A673 (cell line): ENCODE measurements around the gene FBXO10. TPM values are rescaled to one million over a fixed set of nuclear protein-coding genes. Genes with fewer than 3 reads are reported as not detected.

Experiments
- BruUV-seq: library from RNA; stranded (reverse); fragments of 400-500 nt; replicated peaks from 2 replicates; lab custom pipeline; 2021; lab: Mats Ljungman, UMichigan
- CTCF ChIA-PET: fragments of 300-600 bp; sonication (Branson Sonifier 250); formaldehyde crosslinking; loops from one replicate; lab custom pipeline; 2022; ENCODE audit warnings: antibody characterized with exemption; lab: Charles Lee
- POLR2A ChIA-PET: fragments of 300-600 bp; sonication (Branson Sonifier 250); formaldehyde crosslinking; loops from one replicate; lab custom pipeline; 2022; ENCODE audit warnings: antibody characterized with exemption; ENCODE audit not compliant: low non-redundant PET; lab: Charles Lee
- DNase-seq: peaks from one replicate; pipeline ENCODE4 v3.0.0-alpha.2; 2015; ENCODE audit warnings: low spot score
- H3K27ac ChIP-seq: fragments of 200-600 bp; sonication (generic); 2 replicates; pipeline ENCODE4 v1.5.1; 2016; ENCODE audit warnings: mixed run types, low read depth, mild to moderate bottlenecking, mixed read lengths, antibody characterized with exemption, low read length; ENCODE audit not compliant: poor library complexity, severe bottlenecking
- H3K27me3 ChIP-seq: fragments of 200-600 bp; sonication (generic); replicated peaks from 2 replicates; pipeline ENCODE4 v1.6.1; 2017; ENCODE audit warnings: mixed run types, low read depth, mild to moderate bottlenecking, mixed read lengths, antibody characterized with exemption, low read length; ENCODE audit not compliant: insufficient read depth, poor library complexity
- H3K36me3 ChIP-seq: fragments of 200-600 bp; sonication (generic); 2 replicates; pipeline ENCODE4 v1.6.1; 2016; ENCODE audit warnings: mixed run types, mild to moderate bottlenecking, mixed read lengths, antibody characterized with exemption, low read length; ENCODE audit not compliant: insufficient read depth, poor library complexity, severe bottlenecking
- H3K4me1 ChIP-seq: fragments of 200-600 bp; sonication (generic); 2 replicates; pipeline ENCODE4 v1.6.1; 2017; ENCODE audit warnings: mixed run types, mild to moderate bottlenecking, mixed read lengths, antibody characterized with exemption, low read length; ENCODE audit not compliant: insufficient read depth, poor library complexity, severe bottlenecking
- H3K4me3 ChIP-seq: fragments of 200-600 bp; sonication (generic); 2 replicates; pipeline ENCODE4 v1.5.1; 2016; ENCODE audit warnings: low read depth, mixed run types, mild to moderate bottlenecking, mixed read lengths, low read length; ENCODE audit not compliant: poor library complexity, severe bottlenecking
- H3K9me3 ChIP-seq: fragments of 200-600 bp; sonication (generic); 2 replicates; pipeline ENCODE4 v1.6.1; 2016; ENCODE audit warnings: mixed run types, low read depth, mild to moderate bottlenecking, mixed read lengths, antibody characterized with exemption, low read length; ENCODE audit not compliant: poor library complexity, severe bottlenecking
- CTCF ChIP-seq: fragments of 300-800, 200-600 bp; sonication (generic); conservative IDR thresholded peaks from 2 replicates; pipeline ENCODE4 v1.5.1; 2017; ENCODE audit warnings: low read depth, mild to moderate bottlenecking, antibody characterized with exemption, low read length, moderate library complexity, mixed read lengths
- EZH2 ChIP-seq: fragments of 200-600 bp; sonication (generic); IDR thresholded peaks from 2 replicates; pipeline ENCODE4 v1.6.1; 2017; ENCODE audit warnings: borderline replicate concordance, low read depth, mild to moderate bottlenecking, mixed read lengths, antibody characterized with exemption, low read length; ENCODE audit not compliant: poor library complexity, severe bottlenecking
- intact Hi-C: fragments of 100-400 bp; cut with micrococcal nuclease; formaldehyde crosslinking; loops from one replicate; pipeline ENCODE4 v1.10.0; 2022; ENCODE audit not compliant: unreplicated experiment
- total RNA-seq: library from RNA; stranded (reverse); gene quantifications from 2 replicates; pipeline ENCODE4 v1.2.3, GENCODE V29; 2021

The FBXO10 gene
- total RNA-seq, 1 experiment from 2014 or later: 14.5 TPM

DNA sequence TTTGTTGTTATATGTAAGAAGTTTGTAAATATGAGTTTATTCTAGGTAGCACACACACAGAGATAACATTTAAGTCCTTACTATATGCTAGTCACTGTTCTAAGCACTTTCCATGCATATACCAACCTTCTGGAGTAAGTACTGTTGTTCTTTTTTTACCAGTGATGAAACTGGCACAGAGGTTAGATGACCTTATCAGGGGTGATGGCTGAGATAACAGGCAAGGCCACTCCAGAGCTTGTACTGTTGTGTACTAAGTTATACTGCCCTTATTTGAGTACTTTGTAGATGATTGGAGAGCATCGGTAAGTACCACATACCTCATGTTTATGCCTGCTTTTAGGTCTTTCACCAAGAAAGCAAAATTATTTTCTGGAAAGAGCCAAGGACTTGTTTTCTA, 84.2 kb downstream of the FBXO10 start:
- intact Hi-C loops: no loop called here
- ChIA-PET POLR2A (no interaction called here), CTCF (no interaction called here)

DNA sequence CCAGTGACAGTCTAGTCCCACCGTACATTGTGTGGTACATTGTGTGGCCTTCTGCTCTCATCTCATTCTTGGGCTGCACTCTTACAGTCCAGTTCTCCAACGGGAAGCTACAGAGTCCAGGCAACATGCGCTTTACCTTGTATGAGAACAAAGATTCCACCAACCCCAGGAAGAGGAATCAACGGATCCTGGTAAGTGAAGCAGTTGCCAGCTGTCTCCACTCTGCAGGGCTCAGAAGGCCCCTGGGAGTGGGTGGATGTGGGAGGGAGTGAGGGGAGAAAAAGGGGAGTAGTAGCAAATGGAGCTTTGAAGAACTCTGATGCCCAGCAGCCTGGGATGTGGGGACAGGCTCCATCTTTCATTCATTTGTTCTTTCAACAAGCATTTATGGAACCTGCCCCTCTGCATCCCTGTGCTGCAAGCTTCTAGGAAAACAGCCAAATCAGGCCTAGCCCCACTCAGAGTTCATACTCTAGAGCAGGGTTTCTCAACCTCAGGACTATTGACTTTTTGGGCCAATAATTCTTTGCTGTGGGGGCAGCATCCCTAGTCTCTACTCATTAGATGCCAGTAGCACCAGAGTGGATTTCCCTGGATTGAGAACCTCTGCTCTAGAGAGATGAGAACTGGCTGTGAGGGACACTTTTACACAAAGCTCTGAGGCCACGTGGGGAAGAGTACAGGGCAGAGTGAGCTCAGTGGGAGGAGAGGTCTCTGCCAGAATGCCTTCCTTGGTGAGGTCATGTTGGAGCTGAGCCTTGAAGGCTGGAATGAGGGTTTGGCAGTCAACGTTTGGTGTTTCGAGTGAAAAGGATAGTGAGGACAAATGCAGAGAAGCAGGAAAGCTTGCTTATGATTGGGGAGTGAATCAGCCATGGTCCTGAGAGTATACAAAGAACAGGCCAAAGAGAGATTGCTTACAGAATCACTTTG, 89.3 kb downstream of the FBXO10 start:
- TSS peak; percentile 39 for BruUV-seq
- Histone ChIP-seq H3K9me3 (no peaks in the 10 kb centered on the region), H3K4me1 (peaks cover 15% of the 10 kb centered on the region), H3K4me3 (peak overlapping the region; percentile 76), H3K36me3 (peaks cover 43% of the 10 kb centered on the region), H3K27me3 (no peaks in the 10 kb centered on the region), H3K27ac (peak overlapping the region; percentile 83)
- intact Hi-C loops: loop anchor here (10.0 kb wide), 3 partner anchors 98 to 918 kb away; no protein-coding TSS in a partner anchor
- DNase-seq: peak; percentile 32
- POLR2A ChIA-PET: interaction anchor here (0.6 kb wide), 1 partner anchor 37 kb away, joined by 5 read pairs; no protein-coding TSS in a partner anchor
- TF ChIP-seq EZH2: no peak
- CTCF ChIA-PET: no interaction called here

More for the DNA sequence above, 84.2 kb downstream of the FBXO10 start:
- TF ChIP-seq CTCF (no peak), EZH2 (no peak)
- BruUV-seq: no TSS peak
- Histone ChIP-seq H3K9me3 (no peaks in the 10 kb centered on the region), H3K4me1 (peaks cover 7% of the 10 kb centered on the region), H3K4me3 (no peak overlapping the region), H3K36me3 (peaks cover 88% of the 10 kb centered on the region), H3K27me3 (no peaks in the 10 kb centered on the region), H3K27ac (no peak overlapping the region)
- DNase-seq: no peak

GRCh38 chr9:37486256-37486615, 89.9 kb downstream of the FBXO10 start:
- DNase-seq: no peak

More at GRCh38 chr9:37486256-37486615, 89.9 kb downstream of the FBXO10 start:
- ChIA-PET POLR2A (no interaction called here), CTCF (no interaction called here)
- Histone ChIP-seq H3K4me3 (peak overlapping the region; percentile 76), H3K9me3 (no peaks in the 10 kb centered on the region), H3K27ac (peak overlapping the region; percentile 83), H3K4me1 (peaks cover 21% of the 10 kb centered on the region), H3K36me3 (peaks cover 42% of the 10 kb centered on the region), H3K27me3 (no peaks in the 10 kb centered on the region)
- TF ChIP-seq EZH2 (no peak), CTCF (no peak)
- intact Hi-C loops: loop anchor here (10.0 kb wide), 3 partner anchors 99 to 919 kb away; no protein-coding TSS in a partner anchor
- BruUV-seq: no TSS peak
